A549 (cell line): ENCODE results near the gene NEIL3. TPM values are rescaled to one million over a fixed set of nuclear protein-coding genes. Genes with fewer than 3 reads are reported as not detected.

ENCODE experiments used
- ATAC-seq, 2 experiments: fragments of 200-7000 bp in 1 of 2; fragments of >200 bp in 1 of 2; cut with Nextera tagmentation in 1 of 2; cut with Tn5 transposase in 1 of 2; 3 replicates each; pipeline versions ENCODE4 v1.8.0 to v1.9.1; 2018 to 2020; ENCODE audit warnings: mild to moderate bottlenecking in 1 of 2, moderate library complexity in 1 of 2
- CTCF ChIA-PET: fragments of 300-600 bp; sonication (Branson Sonifier 250); formaldehyde crosslinking; extraction: SDS; loops from one replicate; lab custom pipeline; 2021; ENCODE audit warnings: antibody characterized with exemption, inconsistent platforms; lab: Yijun Ruan, JAX
- POLR2A ChIA-PET: fragments of 350-600 bp; formaldehyde crosslinking; extraction: SDS; loops from one replicate; lab custom pipeline; 2021; ENCODE audit warnings: antibody characterized with exemption, inconsistent platforms; lab: Yijun Ruan, JAX
- DNase-seq, 2 experiments: peaks; one replicate each; pipeline versions ENCODE4 v3.0.0 to v3.0.0-alpha.2; 2011 to 2016; ENCODE audit warnings: low read depth in 1 of 2, low spot score in 1 of 2
- FAIRE-seq: peaks from 2 replicates; lab custom pipeline; 2011; peaks lifted over from hg19 to GRCh38; lab: Jason Lieb, UNC
- H3K27ac ChIP-seq, 2 experiments: fragments of >200 bp; sonication (Bioruptor Twin); formaldehyde crosslinking; 3 replicates each; pipeline ENCODE4 v1.5.1; 2016 to 2017
- H3K4me1 ChIP-seq: fragments of >200 bp; sonication (Bioruptor Twin); formaldehyde crosslinking; 3 replicates; pipeline ENCODE4 v1.6.1; 2016
- H3K4me2 ChIP-seq: fragments of >200 bp; sonication (Bioruptor Twin); formaldehyde crosslinking; 3 replicates; pipeline ENCODE4 v1.6.1; 2016
- H3K4me3 ChIP-seq: fragments of >200 bp; sonication (Bioruptor Twin); formaldehyde crosslinking; 3 replicates; pipeline ENCODE4 v1.5.1; 2016
- H3K9me3 ChIP-seq: fragments of >200 bp; sonication (Bioruptor Twin); formaldehyde crosslinking; 3 replicates; pipeline ENCODE4 v1.6.1; 2016
- ESRRA ChIP-seq: fragments of 150-350 bp; IDR thresholded peaks from 2 replicates; pipeline ENCODE4 v1.6.1; 2014; ENCODE audit warnings: mild to moderate bottlenecking, low read length, borderline replicate concordance
- FOSB ChIP-seq: fragments of 250-450 bp; sonication (Bioruptor Pico); IDR thresholded peaks from 2 replicates; pipeline ENCODE4 v1.5.0; 2020; ENCODE audit warnings: mild to moderate bottlenecking, moderate library complexity
- JUN ChIP-seq, 2 experiments: fragments of >200 bp; sonication (Bioruptor Twin); formaldehyde crosslinking; IDR thresholded peaks; 2 replicates in 1 of 2; 3 replicates in 1 of 2; pipeline ENCODE4 v1.6.1; 2016 to 2017
- JUNB ChIP-seq: fragments of >200 bp; sonication (Bioruptor Twin); formaldehyde crosslinking; IDR thresholded peaks from 2 replicates; pipeline ENCODE4 v1.6.1; 2016
- KDM1A ChIP-seq: fragments of 200-600 bp; sonication (generic); IDR thresholded peaks from 2 replicates; pipeline ENCODE4 v1.6.1; 2016; ENCODE audit warnings: low read depth, mild to moderate bottlenecking
- MAFK ChIP-seq: fragments of 450-650 bp; IDR thresholded peaks from 2 replicates; pipeline ENCODE4 v1.6.1; 2014; ENCODE audit not compliant: partially characterized antibody
- NPAS2 ChIP-seq: fragments of 250-450 bp; sonication (Bioruptor Pico); IDR thresholded peaks from 2 replicates; pipeline ENCODE4 v1.8.0; 2022; ENCODE audit warnings: mild to moderate bottlenecking, moderate library complexity, borderline replicate concordance
- POLR2A ChIP-seq: IDR thresholded peaks from 2 replicates; pipeline ENCODE4 v1.6.1; 2012; ENCODE audit warnings: mild to moderate bottlenecking, low read length
- ZC3H11A ChIP-seq: fragments of 450-650 bp; IDR thresholded peaks from 2 replicates; pipeline ENCODE4 v1.6.1; 2014; ENCODE audit warnings: antibody characterized with exemption, mild to moderate bottlenecking
- ZFP36 ChIP-seq: fragments of 450-650 bp; IDR thresholded peaks from 2 replicates; pipeline ENCODE4 v1.6.1; 2014; ENCODE audit warnings: borderline replicate concordance; ENCODE audit not compliant: partially characterized antibody
- WGBS: methylation state at CpG from one replicate; pipeline ENCODE4 v1.1.6; 2017; ENCODE audit errors: missing lambda C conversion rate; 5-methylcytosine and 5-hydroxymethylcytosine counted together
- polyA plus RNA-seq, 4 experiments: library from polyadenylated mRNA; depleted of rRNA in 3 of 4; stranded (reverse); fragments of >200 nt; fragmentation: RNase III in 1 of 4; extraction: RNeasy Plus Mini Kit Qiagen cat#74134 plus additional on column Dnase treatment in 1 of 4; gene quantifications; 2 replicates in 3 of 4; 3 replicates in 1 of 4; pipeline ENCODE4 v1.2.3, GENCODE V29; 2011 to 2017
- TF ChIP-seq, protein P1 (sequence below): fragments of 450-650 bp; IDR thresholded peaks from 2 replicates; pipeline ENCODE4 v1.6.1; 2014; ENCODE audit warnings: antibody characterized with exemption
- TF ChIP-seq, protein P2 (sequence below): fragments of 200-600 bp; sonication (generic); IDR thresholded peaks from 2 replicates; pipeline ENCODE4 v1.6.1; 2016; ENCODE audit warnings: antibody characterized with exemption, mild to moderate bottlenecking, moderate library complexity
- TF ChIP-seq, protein P3 (sequence below): IDR thresholded peaks from 2 replicates; pipeline ENCODE4 v1.6.1; 2012
- TF ChIP-seq, protein P4 (sequence below): fragments of 150-350 bp; IDR thresholded peaks from 2 replicates; pipeline ENCODE4 v1.6.1; 2014; ENCODE audit warnings: low read depth, mild to moderate bottlenecking, low read length
- TF ChIP-seq, protein P5 (sequence below): fragments of >200 bp; sonication (Bioruptor Twin); formaldehyde crosslinking; IDR thresholded peaks from 3 replicates; pipeline ENCODE4 v1.5.1; 2016

The NEIL3 gene
- polyA plus RNA-seq, 2 of the 4 experiments (the other 2 are of a cell fraction), result 23.4 to 42.0 TPM

DNA sequence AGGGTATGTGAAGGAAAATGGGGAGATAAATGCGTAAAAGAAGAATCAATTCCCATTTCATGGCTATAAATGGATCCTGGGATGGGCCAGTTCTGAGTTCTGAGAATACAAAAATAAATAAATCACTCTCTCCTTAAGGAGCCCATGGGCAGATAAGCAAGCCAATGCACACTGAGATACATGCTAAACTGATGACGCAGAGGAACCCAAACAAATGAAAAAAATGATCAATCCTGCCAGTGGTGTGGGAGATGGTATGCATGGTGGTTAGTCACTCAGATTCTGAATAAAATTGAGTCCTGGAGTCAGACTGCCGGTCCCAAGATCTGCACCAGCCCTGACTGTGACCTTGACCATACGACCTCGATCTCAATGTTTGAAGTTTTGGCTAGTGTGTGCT lies 59.7 kb downstream of the NEIL3 start:
- Histone ChIP-seq H3K27ac (no peak overlapping the region), H3K9me3 (no peaks in the 10 kb centered on the region), H3K4me1 (no peaks in the 10 kb centered on the region), H3K4me2 (no peak overlapping the region), H3K4me3 (no peak overlapping the region)
- TF ChIP-seq JUNB, result no peak
- no peak for TF ChIP-seq POLR2A
- TF ChIP-seq, protein P1, sequence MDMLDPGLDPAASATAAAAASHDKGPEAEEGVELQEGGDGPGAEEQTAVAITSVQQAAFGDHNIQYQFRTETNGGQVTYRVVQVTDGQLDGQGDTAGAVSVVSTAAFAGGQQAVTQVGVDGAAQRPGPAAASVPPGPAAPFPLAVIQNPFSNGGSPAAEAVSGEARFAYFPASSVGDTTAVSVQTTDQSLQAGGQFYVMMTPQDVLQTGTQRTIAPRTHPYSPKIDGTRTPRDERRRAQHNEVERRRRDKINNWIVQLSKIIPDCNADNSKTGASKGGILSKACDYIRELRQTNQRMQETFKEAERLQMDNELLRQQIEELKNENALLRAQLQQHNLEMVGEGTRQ, result no peak
- TF ChIP-seq ESRRA, result no peak
- POLR2A ChIA-PET, result no interaction called here
- no peak for FAIRE-seq
- no peak for DNase-seq
- CTCF ChIA-PET, result no interaction called here
- WGBS, result 90% methylated on average over 5 of the region's 5 CpGs
- ATAC-seq, result peak in 1 of 2 experiments; percentile 16; a peak in 1 of 6 replicates

DNA sequence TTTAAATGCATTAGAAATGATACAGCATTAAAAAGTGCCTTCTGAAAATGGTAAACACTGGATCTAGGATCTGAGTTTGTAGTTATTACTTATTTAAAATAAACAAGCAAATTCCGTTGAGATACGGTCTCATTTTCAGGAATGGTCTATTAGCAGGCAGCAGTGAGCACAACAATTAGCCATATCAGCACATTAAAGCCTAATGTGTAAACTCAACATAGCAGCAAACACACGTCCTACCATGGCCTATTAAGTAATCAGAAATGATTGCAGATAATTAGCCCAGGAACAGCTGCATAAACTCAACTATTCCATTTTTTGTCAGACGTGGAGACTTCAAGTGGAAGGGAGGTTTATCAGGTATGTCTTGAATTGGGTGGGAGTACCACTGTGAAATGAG lies 61.8 kb downstream of the NEIL3 start:
- no peaks in the 10 kb centered on the region for H3K4me1 ChIP-seq
- H3K27ac ChIP-seq, result no peak overlapping the region
- ChIA-PET POLR2A (no interaction called here), CTCF (no interaction called here)
- TF ChIP-seq, protein P2, sequence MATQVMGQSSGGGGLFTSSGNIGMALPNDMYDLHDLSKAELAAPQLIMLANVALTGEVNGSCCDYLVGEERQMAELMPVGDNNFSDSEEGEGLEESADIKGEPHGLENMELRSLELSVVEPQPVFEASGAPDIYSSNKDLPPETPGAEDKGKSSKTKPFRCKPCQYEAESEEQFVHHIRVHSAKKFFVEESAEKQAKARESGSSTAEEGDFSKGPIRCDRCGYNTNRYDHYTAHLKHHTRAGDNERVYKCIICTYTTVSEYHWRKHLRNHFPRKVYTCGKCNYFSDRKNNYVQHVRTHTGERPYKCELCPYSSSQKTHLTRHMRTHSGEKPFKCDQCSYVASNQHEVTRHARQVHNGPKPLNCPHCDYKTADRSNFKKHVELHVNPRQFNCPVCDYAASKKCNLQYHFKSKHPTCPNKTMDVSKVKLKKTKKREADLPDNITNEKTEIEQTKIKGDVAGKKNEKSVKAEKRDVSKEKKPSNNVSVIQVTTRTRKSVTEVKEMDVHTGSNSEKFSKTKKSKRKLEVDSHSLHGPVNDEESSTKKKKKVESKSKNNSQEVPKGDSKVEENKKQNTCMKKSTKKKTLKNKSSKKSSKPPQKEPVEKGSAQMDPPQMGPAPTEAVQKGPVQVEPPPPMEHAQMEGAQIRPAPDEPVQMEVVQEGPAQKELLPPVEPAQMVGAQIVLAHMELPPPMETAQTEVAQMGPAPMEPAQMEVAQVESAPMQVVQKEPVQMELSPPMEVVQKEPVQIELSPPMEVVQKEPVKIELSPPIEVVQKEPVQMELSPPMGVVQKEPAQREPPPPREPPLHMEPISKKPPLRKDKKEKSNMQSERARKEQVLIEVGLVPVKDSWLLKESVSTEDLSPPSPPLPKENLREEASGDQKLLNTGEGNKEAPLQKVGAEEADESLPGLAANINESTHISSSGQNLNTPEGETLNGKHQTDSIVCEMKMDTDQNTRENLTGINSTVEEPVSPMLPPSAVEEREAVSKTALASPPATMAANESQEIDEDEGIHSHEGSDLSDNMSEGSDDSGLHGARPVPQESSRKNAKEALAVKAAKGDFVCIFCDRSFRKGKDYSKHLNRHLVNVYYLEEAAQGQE, result no peak
- TF ChIP-seq MAFK (peak; percentile 45), JUN (IDR thresholded peaks at IDR 0.05) (no peak)
- TF ChIP-seq, protein P3, sequence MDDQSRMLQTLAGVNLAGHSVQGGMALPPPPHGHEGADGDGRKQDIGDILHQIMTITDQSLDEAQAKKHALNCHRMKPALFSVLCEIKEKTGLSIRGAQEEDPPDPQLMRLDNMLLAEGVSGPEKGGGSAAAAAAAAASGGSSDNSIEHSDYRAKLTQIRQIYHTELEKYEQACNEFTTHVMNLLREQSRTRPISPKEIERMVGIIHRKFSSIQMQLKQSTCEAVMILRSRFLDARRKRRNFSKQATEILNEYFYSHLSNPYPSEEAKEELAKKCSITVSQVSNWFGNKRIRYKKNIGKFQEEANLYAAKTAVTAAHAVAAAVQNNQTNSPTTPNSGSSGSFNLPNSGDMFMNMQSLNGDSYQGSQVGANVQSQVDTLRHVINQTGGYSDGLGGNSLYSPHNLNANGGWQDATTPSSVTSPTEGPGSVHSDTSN, result no peak
- H3K4me3 ChIP-seq, result no peak overlapping the region
- no peaks in the 10 kb centered on the region for H3K9me3 ChIP-seq
- H3K4me2 ChIP-seq, result no peak overlapping the region
- no peak for DNase-seq
- no peak for ATAC-seq
- WGBS, result 69% methylated on average over 4 of the region's 4 CpGs
- FAIRE-seq, result no peak

DNA sequence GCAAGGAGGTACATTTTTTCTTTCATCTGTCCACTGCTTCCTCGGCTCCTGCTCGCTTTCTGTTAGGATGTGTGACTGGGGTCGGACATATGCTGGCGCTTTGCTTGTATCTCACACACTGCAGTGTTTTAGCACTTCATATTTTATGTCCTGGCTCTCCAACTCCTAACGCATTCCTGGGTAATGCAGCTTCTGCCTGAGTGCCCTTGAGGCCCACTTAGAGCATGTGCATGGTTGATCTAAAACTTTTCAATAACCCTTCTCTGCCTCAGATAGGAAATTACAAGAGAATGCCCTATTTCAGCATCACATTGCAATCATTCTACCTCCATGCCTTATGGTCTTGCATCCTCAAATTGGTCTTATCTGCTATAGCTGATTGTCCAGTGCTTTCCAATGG lies 65.3 kb downstream of the NEIL3 start:
- no peaks in the 10 kb centered on the region for H3K4me1 ChIP-seq
- no peak overlapping the region for H3K27ac ChIP-seq
- no peaks in the 10 kb centered on the region for H3K9me3 ChIP-seq
- FAIRE-seq (no peak), DNase-seq (no peak), ATAC-seq (peak in 1 of 2 experiments; percentile 38; a peak in 2 of 6 replicates)
- WGBS, result 73% methylated on average over 5 of the region's 5 CpGs
- no peak overlapping the region for H3K4me2 ChIP-seq
- CTCF ChIA-PET, result interaction anchor here (0.9 to 1.9 kb wide), 3 partner anchors 8 to 124 kb away, joined by 3 to 7 read pairs (median 3); no protein-coding TSS in a partner anchor
- H3K4me3 ChIP-seq, result no peak overlapping the region
- no peak for TF ChIP-seq KDM1A
- no peak for TF ChIP-seq NPAS2
- no peak for TF ChIP-seq ZFP36
- no peak for TF ChIP-seq POLR2A
- TF ChIP-seq, protein P4, sequence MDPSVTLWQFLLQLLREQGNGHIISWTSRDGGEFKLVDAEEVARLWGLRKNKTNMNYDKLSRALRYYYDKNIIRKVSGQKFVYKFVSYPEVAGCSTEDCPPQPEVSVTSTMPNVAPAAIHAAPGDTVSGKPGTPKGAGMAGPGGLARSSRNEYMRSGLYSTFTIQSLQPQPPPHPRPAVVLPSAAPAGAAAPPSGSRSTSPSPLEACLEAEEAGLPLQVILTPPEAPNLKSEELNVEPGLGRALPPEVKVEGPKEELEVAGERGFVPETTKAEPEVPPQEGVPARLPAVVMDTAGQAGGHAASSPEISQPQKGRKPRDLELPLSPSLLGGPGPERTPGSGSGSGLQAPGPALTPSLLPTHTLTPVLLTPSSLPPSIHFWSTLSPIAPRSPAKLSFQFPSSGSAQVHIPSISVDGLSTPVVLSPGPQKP, result no peak
- TF ChIP-seq, protein P5, sequence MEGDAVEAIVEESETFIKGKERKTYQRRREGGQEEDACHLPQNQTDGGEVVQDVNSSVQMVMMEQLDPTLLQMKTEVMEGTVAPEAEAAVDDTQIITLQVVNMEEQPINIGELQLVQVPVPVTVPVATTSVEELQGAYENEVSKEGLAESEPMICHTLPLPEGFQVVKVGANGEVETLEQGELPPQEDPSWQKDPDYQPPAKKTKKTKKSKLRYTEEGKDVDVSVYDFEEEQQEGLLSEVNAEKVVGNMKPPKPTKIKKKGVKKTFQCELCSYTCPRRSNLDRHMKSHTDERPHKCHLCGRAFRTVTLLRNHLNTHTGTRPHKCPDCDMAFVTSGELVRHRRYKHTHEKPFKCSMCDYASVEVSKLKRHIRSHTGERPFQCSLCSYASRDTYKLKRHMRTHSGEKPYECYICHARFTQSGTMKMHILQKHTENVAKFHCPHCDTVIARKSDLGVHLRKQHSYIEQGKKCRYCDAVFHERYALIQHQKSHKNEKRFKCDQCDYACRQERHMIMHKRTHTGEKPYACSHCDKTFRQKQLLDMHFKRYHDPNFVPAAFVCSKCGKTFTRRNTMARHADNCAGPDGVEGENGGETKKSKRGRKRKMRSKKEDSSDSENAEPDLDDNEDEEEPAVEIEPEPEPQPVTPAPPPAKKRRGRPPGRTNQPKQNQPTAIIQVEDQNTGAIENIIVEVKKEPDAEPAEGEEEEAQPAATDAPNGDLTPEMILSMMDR, result no peak
- no peak for TF ChIP-seq ZC3H11A
- no peak for TF ChIP-seq FOSB (CRISPR knock-in tag)
- TF ChIP-seq JUN (IDR thresholded peaks at IDR 0.05), result no peak
- TF ChIP-seq, all 56 proteins: peak for 0
- POLR2A ChIA-PET, result no interaction called here
